C1 segment of cervical spinal cord (tissue), 14 donors: ENCODE data around the gene TGM6.
"Not testable (repeated sequence)": the region's sequence is repeated elsewhere in the genome, so short reads cannot be mapped to it uniquely, and the experiment has no call there.

Experiments
- DNase-seq, 14 donors: peaks; one replicate each; lab custom pipeline; 2025; lab: John Stamatoyannopoulos, UW

The TGM6 gene

DNA sequence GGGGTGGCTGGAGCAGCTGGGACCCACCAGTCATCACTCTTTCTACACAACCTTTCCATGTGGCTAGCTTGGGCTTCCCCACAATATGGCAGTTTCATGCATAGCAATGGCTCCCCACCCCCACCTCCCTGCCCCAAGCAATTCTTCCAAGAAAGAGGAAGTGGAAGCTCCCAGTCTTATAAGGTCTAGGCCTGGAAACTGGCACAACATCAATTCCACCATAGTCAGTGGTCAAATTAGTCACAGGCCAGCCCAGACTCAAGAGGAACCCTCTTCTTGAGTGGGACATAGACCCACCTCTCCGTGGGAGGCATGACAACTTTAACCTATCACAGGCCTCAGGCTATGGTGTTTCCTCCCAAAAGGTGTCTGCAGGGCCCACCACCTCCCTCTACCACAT lies 17.7 kb downstream of the TGM6 start:
- no peak for DNase-seq

DNA sequence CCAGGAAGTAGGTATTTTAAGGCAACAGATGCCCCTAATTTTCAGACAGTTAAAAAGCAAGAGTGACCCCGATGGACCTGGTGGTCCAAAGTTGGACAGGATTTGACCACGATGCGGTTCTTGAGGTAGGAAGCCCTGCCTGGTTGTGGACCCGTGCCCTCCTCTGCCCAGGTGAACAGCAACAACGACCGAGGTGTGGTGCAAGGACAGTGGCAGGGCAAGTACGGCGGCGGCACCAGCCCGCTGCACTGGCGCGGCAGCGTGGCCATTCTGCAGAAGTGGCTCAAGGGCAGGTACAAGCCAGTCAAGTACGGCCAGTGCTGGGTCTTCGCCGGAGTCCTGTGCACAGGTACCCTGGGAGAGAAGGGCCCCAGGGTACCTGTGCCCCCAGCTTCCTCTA lies 18.7 kb downstream of the TGM6 start:
- DNase-seq: no peak

DNA sequence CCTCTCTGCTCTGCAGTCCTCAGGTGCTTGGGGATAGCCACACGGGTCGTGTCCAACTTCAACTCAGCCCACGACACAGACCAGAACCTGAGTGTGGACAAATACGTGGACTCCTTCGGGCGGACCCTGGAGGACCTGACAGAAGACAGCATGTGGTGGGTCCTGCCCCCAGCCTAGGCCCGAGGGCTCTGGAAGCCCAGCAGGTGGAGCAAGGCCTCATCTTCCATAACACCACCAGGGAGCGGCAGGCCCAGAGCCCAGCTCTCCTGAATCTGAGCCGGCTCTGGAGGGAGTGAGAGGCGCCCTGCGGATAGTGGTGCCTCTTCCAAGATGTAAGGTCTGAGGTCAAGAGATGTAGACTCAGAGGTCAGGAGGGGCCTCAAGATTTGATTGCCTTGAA lies 19.6 kb downstream of the TGM6 start:
- DNase-seq: no peak

DNA sequence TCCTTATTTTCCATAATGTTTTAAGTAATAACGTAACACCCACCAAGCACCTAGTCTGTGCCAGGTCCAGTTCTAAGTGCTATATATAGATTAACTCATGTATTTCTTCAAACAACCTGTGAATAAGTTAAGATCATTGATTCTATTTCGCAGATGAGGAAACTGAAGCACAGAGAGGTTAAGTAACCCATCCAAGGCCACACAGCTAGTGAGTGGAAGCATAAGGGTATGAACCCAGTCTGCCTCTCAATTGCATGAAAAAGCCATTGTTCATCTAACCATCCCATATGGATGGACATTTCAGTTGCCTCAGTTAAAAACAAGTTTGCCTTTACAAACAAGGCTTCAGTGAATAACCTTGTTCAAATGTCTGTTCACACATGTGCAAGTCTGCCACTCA lies 20.8 kb downstream of the TGM6 start:
- DNase-seq: no peak

DNA sequence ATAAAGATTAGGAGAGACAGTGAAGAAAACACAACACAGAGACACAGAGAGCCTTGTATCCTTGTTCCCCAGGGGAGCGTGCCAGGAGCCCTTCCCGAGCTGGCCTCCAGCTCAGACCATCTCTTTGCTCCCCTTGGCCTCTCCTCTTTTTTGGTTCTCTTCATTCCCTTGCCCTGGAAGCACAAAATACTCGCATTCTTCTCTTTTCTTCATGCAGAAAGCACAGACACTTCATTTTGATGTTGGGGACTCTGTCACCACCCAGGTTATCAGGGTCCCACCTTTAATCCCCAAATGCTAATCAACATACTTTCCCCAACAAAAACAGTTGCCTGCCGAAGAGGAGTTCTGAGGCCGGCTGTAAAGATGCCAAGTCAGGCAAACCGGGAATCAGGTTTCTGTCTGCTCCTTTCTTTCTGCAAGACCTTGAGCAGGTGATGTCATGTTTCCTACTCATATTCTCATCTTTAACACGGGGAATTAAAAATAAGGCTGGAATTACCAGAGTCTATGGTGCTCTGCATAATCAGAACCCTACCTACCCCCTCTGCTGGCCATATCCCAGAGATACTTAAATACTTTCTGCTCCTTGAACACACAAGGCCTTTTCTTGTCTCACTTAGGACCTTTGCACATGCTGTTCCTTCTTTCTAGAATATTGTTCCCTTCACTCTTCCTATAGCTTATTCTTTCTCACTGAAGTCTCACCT lies 21.7 kb downstream of the TGM6 start:
- DNase-seq: no peak

DNA sequence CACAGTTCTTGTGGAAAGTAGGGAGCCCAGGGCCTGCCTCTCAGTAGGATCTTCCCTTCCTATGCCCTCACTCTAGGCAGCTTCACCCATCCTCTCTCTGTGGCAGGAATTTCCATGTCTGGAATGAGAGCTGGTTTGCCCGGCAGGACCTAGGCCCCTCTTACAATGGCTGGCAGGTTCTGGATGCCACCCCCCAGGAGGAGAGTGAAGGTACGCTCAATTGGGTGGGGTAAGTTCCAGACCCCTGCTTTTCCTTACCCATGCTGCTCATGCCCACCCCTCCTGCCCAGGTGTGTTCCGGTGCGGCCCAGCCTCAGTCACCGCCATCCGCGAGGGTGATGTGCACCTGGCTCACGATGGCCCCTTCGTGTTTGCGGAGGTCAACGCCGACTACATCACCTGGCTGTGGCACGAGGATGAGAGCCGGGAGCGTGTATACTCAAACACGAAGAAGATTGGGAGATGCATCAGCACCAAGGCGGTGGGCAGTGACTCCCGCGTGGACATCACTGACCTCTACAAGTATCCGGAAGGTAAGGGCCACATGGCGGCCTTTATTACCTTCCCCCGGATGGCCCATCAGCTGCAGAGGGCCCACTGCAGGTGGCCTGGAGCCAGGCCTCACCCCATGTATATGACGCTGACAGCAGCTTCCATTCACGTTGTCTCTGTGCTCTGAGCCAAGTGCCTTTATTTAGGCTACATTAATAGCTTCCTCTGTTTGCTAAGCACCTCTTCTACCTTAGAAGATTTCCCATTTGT lies 22.8 kb downstream of the TGM6 start:
- DNase-seq: no peak

DNA sequence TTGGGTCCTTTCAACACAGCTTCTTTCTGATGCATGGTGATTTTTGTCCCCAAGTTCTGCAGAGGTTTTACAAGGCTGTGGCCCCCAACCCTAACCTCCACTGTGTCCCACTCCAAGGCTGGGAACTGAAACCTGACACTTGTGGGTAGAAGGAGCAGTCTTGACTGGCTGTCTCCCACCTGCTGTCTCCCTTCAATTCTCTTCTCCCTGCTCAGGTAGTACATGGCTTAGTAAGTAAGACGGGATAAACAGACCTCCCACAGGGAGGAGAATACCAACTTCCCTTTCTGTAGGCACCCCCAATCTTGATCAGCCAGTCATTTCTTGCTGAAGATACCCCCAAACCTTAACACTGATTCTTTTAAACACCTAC lies 25.0 kb downstream of the TGM6 start:
- DNase-seq: no peak

DNA sequence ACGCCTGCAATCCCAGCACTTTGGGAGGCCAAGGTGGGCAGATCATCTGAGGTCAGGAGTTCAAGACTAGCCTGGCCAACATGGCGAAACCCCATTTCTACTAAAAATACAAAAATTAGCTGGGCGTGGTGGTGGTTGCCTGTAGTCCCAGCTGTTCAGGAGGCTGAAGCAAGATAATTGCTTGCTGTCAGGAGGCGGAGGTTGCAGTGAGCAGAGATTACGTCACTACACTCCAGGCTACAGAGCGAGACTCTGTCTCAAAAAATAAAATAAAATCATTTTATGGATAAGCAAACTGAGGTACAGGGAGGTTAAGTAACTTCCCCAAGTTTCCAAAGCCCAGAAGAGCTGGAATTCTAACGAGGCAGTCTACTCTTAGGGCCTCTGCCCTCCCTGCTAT lies 26.7 kb downstream of the TGM6 start:
- DNase-seq: not testable (repeated sequence)

DNA sequence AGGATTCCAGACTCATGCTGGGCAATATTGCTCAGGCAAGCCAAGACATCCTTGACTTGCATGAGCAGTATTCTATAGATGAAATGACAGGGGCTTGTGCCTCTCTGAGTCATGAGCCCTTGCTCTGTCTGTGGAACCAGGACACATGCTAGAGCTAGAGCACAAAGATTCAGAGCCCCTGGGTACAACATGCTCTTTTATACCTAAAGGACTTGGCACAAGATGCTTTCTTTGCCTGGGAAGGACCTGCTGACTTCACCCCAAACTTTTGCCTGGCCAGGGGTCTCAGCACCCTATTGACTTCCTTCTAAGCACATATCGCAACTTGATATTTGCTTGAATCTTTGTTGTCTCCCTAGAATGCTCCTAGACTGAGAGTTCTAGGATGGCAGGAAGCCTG lies 27.4 kb downstream of the TGM6 start:
- DNase-seq: no peak

DNA sequence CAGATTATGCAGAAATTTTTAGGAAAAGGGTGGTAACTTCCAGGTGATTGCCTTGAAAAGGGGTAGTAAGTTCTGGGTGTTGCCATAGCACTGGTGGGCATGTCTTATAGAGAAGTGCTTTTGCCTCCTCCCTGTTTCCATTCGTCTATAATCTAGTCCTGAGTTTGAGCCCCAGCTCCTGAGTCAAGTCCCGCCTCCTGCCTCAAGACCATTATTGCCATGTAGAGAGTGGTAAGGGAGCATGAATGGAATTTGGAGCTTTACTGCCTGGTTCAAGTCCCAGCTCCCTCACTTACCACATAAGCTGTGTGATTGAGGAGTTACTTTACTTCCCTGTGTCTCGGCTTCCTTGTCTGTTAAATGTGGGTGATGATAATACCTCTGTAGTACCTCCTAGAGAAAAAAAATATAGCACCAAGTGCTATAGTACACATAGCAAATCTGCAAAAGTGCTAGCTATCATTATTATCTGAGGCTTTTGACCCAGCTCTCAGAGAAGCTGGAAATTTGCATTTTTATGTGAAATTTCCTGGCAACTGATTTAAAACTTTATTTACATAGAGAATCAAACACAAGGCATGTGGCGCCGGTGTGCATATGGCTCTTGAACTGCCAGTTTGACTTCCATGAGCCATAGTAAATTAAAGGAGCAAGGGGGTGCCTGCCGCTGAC lies 36.0 kb downstream of the TGM6 start:
- DNase-seq: no peak

DNA sequence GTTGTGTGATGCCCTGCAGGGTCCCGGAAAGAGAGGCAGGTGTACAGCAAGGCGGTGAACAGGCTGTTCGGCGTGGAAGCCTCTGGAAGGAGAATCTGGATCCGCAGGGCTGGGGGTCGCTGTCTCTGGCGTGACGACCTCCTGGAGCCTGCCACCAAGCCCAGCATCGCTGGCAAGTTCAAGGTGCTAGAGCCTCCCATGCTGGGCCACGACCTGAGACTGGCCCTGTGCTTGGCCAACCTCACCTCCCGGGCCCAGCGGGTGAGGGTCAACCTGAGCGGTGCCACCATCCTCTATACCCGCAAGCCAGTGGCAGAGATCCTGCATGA lies 36.5 kb downstream of the TGM6 start:
- DNase-seq: no peak

DNA sequence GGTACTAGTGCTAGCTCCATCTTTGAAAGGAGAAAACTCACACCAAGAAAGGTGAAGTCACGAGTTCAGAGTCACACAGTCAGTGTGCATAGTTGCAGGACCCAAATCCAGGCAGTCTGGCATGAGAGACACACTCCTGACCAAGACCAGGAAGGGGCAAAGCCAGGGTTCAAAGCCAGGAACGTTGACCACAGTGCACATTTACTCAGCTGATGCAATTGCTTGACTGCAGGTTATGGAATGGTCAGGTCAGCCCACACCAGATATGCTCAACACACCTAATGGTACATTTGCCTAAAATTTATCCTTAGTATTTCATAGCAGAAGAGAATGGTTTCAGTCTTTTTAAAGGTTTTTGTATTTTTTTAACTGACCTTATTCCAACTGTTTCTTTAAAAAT lies 37.7 kb downstream of the TGM6 start:
- no peak for DNase-seq

DNA sequence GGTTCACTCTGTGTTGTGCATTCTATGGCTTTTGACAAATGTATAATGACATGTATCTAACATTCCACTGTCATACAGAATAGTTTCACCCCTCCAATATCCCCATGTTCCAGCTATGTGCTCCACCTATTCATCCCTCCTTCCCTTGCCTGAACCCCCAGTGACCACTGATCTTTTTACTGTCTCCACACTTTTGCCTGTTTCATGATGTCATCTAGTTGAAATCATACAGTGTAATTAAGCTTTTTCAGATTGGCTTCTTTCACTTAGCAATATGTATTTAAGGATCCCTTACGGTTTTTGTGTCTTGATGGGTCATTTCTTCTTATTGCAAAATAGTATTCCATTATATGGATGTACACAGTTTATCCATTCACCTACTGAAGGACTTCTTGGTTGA lies 39.8 kb downstream of the TGM6 start:
- no peak for DNase-seq

DNA sequence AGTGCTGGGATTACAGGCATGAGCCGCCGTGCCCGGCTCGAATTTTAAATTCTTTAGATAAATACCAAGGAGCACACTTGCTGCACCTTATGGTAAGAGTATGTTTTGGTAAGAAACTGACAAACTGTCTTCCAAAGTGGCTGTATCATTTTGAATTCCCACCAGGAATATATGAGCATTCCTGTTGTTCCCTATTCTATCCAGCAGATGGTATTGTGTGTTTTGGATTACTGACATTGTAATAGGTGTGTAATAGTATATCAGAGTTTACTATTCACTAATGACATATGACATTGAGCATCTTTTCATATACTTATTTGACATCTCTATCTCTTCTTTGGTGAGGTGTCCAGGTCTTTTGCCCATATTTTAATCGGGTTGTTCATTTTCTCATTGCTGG lies 40.5 kb downstream of the TGM6 start:
- no peak for DNase-seq

DNA sequence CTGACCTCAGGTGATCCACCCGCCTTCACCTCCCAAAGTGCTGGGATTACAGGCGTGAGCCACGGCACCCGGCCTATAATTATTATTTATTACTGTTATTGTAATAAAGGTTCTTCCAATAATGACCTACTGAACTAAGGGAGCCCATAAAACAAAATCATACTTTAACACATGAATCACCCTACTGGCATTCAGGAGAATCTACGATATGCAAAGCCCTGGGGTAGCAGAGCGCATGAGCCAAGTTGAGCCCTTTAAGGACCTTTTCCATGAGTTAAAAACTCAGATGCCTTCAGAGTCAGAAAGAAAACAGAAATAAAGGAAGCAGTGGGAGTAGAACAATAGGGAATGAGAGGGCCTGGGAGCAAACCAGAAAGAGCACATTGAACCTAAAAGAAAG lies 48.4 kb downstream of the TGM6 start:
- DNase-seq: no peak

DNA sequence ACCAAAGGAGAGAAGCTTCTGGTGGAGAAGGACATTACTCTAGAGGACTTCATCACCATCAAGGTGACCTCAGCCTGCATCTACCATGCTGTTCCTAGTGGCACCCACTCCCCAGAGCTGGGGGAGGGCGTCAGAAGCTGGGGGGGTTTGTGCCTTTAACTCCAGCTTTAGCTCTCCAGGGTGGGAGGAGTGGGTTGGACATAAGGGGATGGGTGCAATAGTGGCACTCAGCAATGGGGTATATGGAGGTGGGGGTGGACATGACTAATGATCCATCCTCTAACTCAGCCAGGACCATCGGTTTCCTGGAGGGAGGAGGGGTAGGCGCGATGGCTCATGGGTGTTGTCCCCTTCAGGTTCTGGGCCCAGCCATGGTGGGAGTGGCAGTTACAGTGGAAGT lies 49.8 kb downstream of the TGM6 start:
- no peak for DNase-seq

DNA sequence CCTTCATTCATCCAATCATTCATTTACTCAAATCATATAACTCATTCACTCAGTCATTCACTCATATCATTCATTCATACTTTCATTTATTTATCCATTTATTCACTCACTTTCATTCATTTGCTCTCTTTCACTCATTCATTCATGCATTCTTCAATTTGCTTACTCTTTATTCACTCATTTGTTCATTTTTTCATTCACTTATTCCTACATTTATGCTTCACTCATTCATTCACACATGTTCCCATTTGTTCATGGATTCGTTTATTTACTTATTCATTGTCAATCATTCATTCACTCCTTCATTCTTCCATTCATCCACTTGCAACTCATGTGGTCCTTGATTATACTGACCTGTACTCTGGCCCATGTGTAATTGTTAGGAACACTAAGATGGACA lies 50.5 kb downstream of the TGM6 start:
- no peak for DNase-seq

DNA sequence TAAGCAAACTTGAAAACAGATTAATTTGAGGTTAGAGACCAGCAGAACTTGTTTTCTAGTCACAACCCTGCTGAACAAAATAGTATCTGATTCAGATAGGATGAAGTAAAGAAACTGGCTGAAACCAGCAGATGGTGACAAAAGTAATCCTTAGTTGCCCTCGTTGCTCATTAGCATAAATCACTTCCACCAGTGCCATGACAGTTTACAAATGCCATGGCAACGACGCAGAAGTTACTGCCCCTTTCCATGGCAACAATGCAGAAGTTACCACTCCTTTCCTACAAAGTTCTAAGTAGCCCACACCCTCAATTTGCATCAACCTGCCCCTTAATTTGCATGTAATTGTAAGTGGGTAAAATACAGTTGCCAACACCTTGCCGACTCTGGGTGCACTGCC lies 66.1 kb downstream of the TGM6 start:
- DNase-seq: no peak

DNA sequence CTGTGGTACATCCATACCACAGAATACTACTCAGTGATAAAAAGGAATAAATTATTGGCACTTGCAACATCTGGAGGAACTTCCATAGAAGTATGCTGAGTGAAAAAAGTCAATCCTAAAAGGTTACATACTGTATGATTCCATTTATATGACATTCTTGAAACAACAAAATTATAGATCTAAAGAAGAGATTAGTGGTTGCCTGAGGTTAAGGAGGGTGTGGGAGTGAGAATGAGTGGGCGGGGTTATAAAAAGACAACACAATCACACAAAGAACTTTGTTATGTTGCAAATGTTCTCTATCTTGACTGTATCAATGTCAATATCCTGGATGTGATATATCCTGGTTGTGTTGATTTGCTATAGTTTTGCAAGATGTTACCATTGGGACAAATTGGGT lies 68.7 kb downstream of the TGM6 start:
- no peak for DNase-seq

DNA sequence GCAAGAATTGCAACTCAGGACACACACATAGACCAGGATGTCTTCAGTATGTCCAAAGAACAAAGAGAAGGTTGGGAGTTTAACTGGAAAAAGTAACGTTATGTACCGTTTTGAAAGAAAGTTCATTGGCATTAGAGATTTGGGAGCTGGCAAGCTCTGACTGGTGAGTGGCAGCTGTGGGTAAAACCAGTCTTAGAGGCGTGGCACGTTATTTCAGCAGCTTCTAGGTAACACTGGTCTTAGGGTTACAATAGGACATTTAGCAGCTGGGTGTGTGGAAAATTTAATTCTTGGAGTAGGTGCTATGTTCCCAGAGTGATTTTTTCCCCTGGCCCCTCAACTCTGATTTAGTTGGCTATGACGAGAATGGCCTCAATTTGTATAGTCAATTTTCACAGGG lies 70.7 kb downstream of the TGM6 start:
- DNase-seq: no peak

DNA sequence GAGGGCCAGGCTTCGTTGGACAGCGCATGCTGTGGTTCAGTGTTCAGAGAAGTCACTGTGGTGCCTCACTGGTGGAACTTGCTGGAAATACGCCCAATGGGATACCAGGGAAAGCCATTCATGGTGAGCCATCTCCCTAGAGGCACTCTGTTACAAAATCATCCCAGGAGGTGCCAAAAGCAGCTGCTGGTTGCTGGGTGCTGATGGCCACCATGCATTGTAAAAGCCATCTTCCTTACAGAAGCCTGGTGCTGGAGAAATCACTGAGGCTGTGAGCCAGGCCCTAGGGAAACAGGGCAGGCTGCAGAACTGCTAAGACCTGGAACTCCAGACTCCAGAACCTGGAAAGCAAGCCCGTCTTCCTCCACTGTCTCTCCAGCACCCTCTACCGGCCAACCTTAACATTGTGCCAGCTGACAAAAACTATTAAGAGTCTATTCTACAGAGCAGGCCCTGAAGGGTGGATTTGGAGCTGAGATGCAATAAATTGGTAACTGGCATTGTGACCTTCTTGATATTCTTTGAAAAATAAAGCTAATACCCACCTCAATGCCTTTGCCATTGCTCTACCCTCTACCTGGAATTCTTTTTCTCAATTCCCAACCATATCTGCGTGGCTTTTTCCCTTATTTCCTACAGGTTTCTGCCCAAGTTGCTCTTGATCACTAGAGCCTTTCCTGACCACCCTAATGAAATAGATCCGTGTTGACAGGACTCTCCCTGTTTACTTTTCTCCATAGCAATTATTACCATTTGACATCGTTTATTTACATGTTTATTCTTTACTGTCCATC lies 71.4 kb downstream of the TGM6 start:
- peak in 12 of 14 donors; percentile 8 to 62 (median 28) for DNase-seq

DNA sequence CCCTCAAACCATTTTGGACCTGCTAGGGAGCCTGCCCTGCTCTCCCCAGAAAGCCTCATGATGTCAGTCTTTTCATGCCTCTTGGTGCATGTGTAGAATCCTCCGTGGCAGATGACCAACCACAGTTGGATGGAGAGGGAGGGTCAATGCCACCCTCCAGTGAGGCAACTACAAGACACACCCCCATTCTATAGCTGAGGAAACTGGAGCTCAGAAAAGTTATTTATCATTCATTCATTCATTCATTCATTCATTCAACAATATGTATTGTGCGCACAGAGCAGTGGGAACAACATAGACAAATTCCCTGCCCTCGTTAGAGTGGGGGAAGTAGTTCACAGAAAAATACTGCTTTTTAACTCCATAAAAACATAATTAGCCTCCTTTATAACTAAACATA lies 73.1 kb downstream of the TGM6 start:
- no peak for DNase-seq
